Measurements from ENCODE around the gene JMY. TPM values are rescaled to one million over a fixed set of nuclear protein-coding genes. Genes with fewer than 3 reads are reported as not detected.

JMY gene
- total RNA-seq, 1 experiment from 2014 or later = 15.6 TPM

- RAD21 ChIA-PET (ENCODE audit: low non-redundant PET in 1 of 2, low total read pairs in 2 of 2, uncharacterized antibody in 2 of 2, unreplicated experiment in 2 of 2) = interaction anchor here in 1 of 2 experiments (1.4 kb wide), 1 partner anchor 68 kb away, joined by 3 read pairs; no protein-coding TSS in a partner anchor
- TF ChIP-seq RAD21 (IDR thresholded peaks at IDR 0.05; ENCODE audit: low read depth) = no peak
- TF ChIP-seq SP1 (IDR thresholded peaks at IDR 0.05; ENCODE audit: low read depth) = no peak
- no peak for TF ChIP-seq POLR2AphosphoS5 (IDR thresholded peaks at IDR 0.05; ENCODE audit: low read depth, low read length)
- no peak for TF ChIP-seq EGR1 (IDR thresholded peaks at IDR 0.05; ENCODE audit: low read depth)
- TF ChIP-seq, protein P1, sequence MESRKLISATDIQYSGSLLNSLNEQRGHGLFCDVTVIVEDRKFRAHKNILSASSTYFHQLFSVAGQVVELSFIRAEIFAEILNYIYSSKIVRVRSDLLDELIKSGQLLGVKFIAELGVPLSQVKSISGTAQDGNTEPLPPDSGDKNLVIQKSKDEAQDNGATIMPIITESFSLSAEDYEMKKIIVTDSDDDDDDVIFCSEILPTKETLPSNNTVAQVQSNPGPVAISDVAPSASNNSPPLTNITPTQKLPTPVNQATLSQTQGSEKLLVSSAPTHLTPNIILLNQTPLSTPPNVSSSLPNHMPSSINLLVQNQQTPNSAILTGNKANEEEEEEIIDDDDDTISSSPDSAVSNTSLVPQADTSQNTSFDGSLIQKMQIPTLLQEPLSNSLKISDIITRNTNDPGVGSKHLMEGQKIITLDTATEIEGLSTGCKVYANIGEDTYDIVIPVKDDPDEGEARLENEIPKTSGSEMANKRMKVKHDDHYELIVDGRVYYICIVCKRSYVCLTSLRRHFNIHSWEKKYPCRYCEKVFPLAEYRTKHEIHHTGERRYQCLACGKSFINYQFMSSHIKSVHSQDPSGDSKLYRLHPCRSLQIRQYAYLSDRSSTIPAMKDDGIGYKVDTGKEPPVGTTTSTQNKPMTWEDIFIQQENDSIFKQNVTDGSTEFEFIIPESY (IDR thresholded peaks at IDR 0.05; ENCODE audit: extremely low read depth, insufficient replicate concordance, low read length) = no peak
- no peak for TF ChIP-seq SIN3A (IDR thresholded peaks at IDR 0.05; ENCODE audit: low read depth)
- no peak for TF ChIP-seq POLR2A (IDR thresholded peaks at IDR 0.05; ENCODE audit: borderline replicate concordance, extremely low read depth, insufficient read depth, insufficient read length)
- no peak for TF ChIP-seq CBX3 (IDR thresholded peaks at IDR 0.05; ENCODE audit: low read depth)
- no peak for TF ChIP-seq CEBPB (IDR thresholded peaks at IDR 0.05; ENCODE audit: low read depth)
- no peak for TF ChIP-seq ELF1 (IDR thresholded peaks at IDR 0.05; ENCODE audit: borderline replicate concordance, low read depth)
- no peak for TF ChIP-seq CTCF (IDR thresholded peaks at IDR 0.05 in 2 of 3, conservative IDR thresholded peaks at IDR 0.05 in 1 of 3; ENCODE audit: borderline replicate concordance in 1 of 3, insufficient read depth in 1 of 3, low read depth in 2 of 3, low read length in 2 of 3)
- no peak for TF ChIP-seq ZNF274 (IDR thresholded peaks at IDR 0.05; ENCODE audit: low read depth, low read length)
- no peak for TF ChIP-seq REST (IDR thresholded peaks at IDR 0.05; ENCODE audit: low read depth)
- no peak for TF ChIP-seq TCF7L2 (IDR thresholded peaks at IDR 0.05; ENCODE audit: borderline replicate concordance, extremely low read depth, insufficient read depth, insufficient read length)
- TF ChIP-seq, protein P2, sequence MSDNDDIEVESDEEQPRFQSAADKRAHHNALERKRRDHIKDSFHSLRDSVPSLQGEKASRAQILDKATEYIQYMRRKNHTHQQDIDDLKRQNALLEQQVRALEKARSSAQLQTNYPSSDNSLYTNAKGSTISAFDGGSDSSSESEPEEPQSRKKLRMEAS (IDR thresholded peaks at IDR 0.05) = no peak
- TF ChIP-seq SRF (IDR thresholded peaks at IDR 0.05; ENCODE audit: low read depth) = no peak
- no peaks in the 10 kb centered on the region for H3K9me3 ChIP-seq (ENCODE audit: control insufficient read depth in 1 of 2, insufficient read depth in 1 of 2, low read depth in 1 of 2, low read length in 2 of 2)
- no peak overlapping the region for H3K27ac ChIP-seq (ENCODE audit: low read depth, low read length)
- intact Hi-C loops (cut with micrococcal nuclease) = loop anchor here (5.0 kb wide), 1 partner anchor 174 kb away; no protein-coding TSS in a partner anchor
- DNase-seq (ENCODE audit: low read depth, low spot score) (no peak), ATAC-seq (no peak)
- no peaks in the 10 kb centered on the region for H4K20me1 ChIP-seq (ENCODE audit: insufficient read depth)
- CTCF ChIA-PET = no interaction called here
- H3K36me3 ChIP-seq (ENCODE audit: control insufficient read depth in 1 of 2, insufficient read depth in 2 of 2, low read length in 2 of 2) = no peaks in the 10 kb centered on the region
- POLR2A ChIA-PET = no interaction called here
- H2AFZ ChIP-seq (ENCODE audit: low read depth, low read length, poor library complexity, severe bottlenecking) = no peak overlapping the region
- H3K9me2 ChIP-seq (ENCODE audit: insufficient read depth) = no peaks in the 10 kb centered on the region
- no peak overlapping the region for H3K9ac ChIP-seq (ENCODE audit: low read length)
- H3K4me1 ChIP-seq (ENCODE audit: control insufficient read depth in 1 of 2, insufficient read depth in 2 of 2, low read length in 2 of 2) = peaks cover 0 to 20% of the 10 kb centered on the region in 2 experiments; a peak in 3 of 4 replicates
- H3K27me3 ChIP-seq (ENCODE audit: insufficient read depth, low read length) = no peaks in the 10 kb centered on the region
- H3K79me2 ChIP-seq (ENCODE audit: insufficient read depth, low read length) = no peaks in the 10 kb centered on the region
- no TSS peak for BruUV-seq (replicated peaks)
- H3K4me3 ChIP-seq (replicated peaks in 1 of 2; ENCODE audit: low read depth in 1 of 2, low read length in 2 of 2) = no peak overlapping the region
- H3K4me2 ChIP-seq (ENCODE audit: low read length) = peak overlapping the region; percentile 28; the same call in 1 of the 2 replicates
These were observed 34.7 kb upstream of the JMY start for GRCh38 chr5:79201206-79201605.

Data from HCT116 (cell line).